Measurements from ENCODE around the gene HOXA3. TPM values are rescaled to one million over a fixed set of nuclear protein-coding genes. Genes with fewer than 3 reads are reported as not detected.

The HOXA3 gene
- total RNA-seq, 1 experiment from 2014 or later, result 30.2 TPM

GRCh38 chr7:27154901-27155815, 2.8 kb upstream of the HOXA3 start:
- H3K27me3 ChIP-seq (ENCODE audit: control insufficient read depth, insufficient read depth, low read length), result no peaks in the 10 kb centered on the region
- POLR2A ChIA-PET, result no interaction called here

GRCh38 chr7:27154369-27154768, 2.0 kb upstream of the HOXA3 start:
- intact Hi-C loops (cut with micrococcal nuclease; ENCODE audit: unreplicated experiment), result no loop called here
- DNase-seq (ENCODE audit: low read depth, low spot score), result no peak
- ChIA-PET POLR2A (no interaction called here), CTCF (interaction anchor here (0.6 kb wide), 1 partner anchor 11 kb away, joined by 3 read pairs; the partner anchor contains the start of gene HOXA5)
- no peaks in the 10 kb centered on the region for H3K9me3 ChIP-seq (ENCODE audit: control insufficient read depth, insufficient read depth, low read depth, low read length)
- H3K4me1 ChIP-seq (ENCODE audit: control insufficient read depth, insufficient read depth, low read length), result peaks cover 10% of the 10 kb centered on the region
- no peak overlapping the region for H3K27ac ChIP-seq (ENCODE audit: low read length)
- no peak for TF ChIP-seq SIN3A (IDR thresholded peaks at IDR 0.05; ENCODE audit: borderline replicate concordance, insufficient read depth, low read depth, low read length)
- no peak for TF ChIP-seq POLR2AphosphoS5 (IDR thresholded peaks at IDR 0.05; ENCODE audit: low read depth, low read length)
- TF ChIP-seq, protein P1, sequence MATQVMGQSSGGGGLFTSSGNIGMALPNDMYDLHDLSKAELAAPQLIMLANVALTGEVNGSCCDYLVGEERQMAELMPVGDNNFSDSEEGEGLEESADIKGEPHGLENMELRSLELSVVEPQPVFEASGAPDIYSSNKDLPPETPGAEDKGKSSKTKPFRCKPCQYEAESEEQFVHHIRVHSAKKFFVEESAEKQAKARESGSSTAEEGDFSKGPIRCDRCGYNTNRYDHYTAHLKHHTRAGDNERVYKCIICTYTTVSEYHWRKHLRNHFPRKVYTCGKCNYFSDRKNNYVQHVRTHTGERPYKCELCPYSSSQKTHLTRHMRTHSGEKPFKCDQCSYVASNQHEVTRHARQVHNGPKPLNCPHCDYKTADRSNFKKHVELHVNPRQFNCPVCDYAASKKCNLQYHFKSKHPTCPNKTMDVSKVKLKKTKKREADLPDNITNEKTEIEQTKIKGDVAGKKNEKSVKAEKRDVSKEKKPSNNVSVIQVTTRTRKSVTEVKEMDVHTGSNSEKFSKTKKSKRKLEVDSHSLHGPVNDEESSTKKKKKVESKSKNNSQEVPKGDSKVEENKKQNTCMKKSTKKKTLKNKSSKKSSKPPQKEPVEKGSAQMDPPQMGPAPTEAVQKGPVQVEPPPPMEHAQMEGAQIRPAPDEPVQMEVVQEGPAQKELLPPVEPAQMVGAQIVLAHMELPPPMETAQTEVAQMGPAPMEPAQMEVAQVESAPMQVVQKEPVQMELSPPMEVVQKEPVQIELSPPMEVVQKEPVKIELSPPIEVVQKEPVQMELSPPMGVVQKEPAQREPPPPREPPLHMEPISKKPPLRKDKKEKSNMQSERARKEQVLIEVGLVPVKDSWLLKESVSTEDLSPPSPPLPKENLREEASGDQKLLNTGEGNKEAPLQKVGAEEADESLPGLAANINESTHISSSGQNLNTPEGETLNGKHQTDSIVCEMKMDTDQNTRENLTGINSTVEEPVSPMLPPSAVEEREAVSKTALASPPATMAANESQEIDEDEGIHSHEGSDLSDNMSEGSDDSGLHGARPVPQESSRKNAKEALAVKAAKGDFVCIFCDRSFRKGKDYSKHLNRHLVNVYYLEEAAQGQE (IDR thresholded peaks at IDR 0.05; ENCODE audit: insufficient read depth in 1 of 2, low read depth in 2 of 2, low read length in 1 of 2), result no peak
- no peak for TF ChIP-seq TCF7L2 (IDR thresholded peaks at IDR 0.05; ENCODE audit: low read depth, low read length)
- no peak for TF ChIP-seq CTCF (IDR thresholded peaks at IDR 0.05)
- no peaks in the 10 kb centered on the region for H3K27me3 ChIP-seq (ENCODE audit: control insufficient read depth, insufficient read depth, low read length)
- ATAC-seq, result no peak
- BruUV-seq (replicated peaks), result no TSS peak
- H3K4me3 ChIP-seq (ENCODE audit: low read depth in 2 of 2, low read length in 2 of 2), result no peak overlapping the region; a peak in 1 of 4 replicates
- H3K36me3 ChIP-seq (ENCODE audit: control insufficient read depth, insufficient read depth, low read length), result no peaks in the 10 kb centered on the region; the same call in 1 of the 2 replicates
- in situ Hi-C loops (cut with HindIII; ENCODE audit: low pct_unique_long_range_greater_than_20kb, low sequenced_read_pairs), result no loop called here

More at GRCh38 chr7:27154901-27155815, 2.8 kb upstream of the HOXA3 start:
- CTCF ChIA-PET, result interaction anchor here (0.6 kb wide), 1 partner anchor 12 kb away, joined by 3 read pairs; the partner anchor contains the start of gene HOXA5
- 0 out of 2 replicates have a peak, but pooled peaks cover 3% of the 10 kb centered on the region for H3K4me1 ChIP-seq (ENCODE audit: control insufficient read depth, insufficient read depth, low read length)
- H3K36me3 ChIP-seq (ENCODE audit: control insufficient read depth, insufficient read depth, low read length), result no peaks in the 10 kb centered on the region; the same call in 1 of the 2 replicates
- H3K27ac ChIP-seq (ENCODE audit: low read length), result peak overlapping the region; percentile 45; the same call in 1 of the 2 replicates
- intact Hi-C loops (cut with micrococcal nuclease; ENCODE audit: unreplicated experiment) (no loop called here), in situ Hi-C loops (cut with HindIII; ENCODE audit: low pct_unique_long_range_greater_than_20kb, low sequenced_read_pairs) (no loop called here)
- no peak for DNase-seq (ENCODE audit: low read depth, low spot score)
- no peak; the same call in 1 of the 2 replicates for ATAC-seq
- H3K4me3 ChIP-seq (ENCODE audit: low read depth in 2 of 2, low read length in 2 of 2), result peak overlapping the region; percentile 14 to 40; a peak in 3 of 4 replicates
- H3K9me3 ChIP-seq (ENCODE audit: control insufficient read depth, insufficient read depth, low read depth, low read length), result no peaks in the 10 kb centered on the region
- TF ChIP-seq, protein P1 (IDR thresholded peaks at IDR 0.05; ENCODE audit: insufficient read depth in 1 of 2, low read depth in 2 of 2, low read length in 1 of 2), result no peak
- no peak for TF ChIP-seq POLR2AphosphoS5 (IDR thresholded peaks at IDR 0.05; ENCODE audit: low read depth, low read length)
- TF ChIP-seq SIN3A (IDR thresholded peaks at IDR 0.05; ENCODE audit: borderline replicate concordance, insufficient read depth, low read depth, low read length), result no peak
- no peak for TF ChIP-seq CTCF (IDR thresholded peaks at IDR 0.05)
- no TSS peak for BruUV-seq (replicated peaks)
